Natural killer cell (primary cell): ENCODE results near the gene PHF20. TPM values are rescaled to one million over a fixed set of nuclear protein-coding genes. Genes with fewer than 3 reads are reported as not detected.

Source experiments
- ATAC-seq, 3 donors: fragments of 150-1000 bp in 2 of 3; fragments of 200-7000 bp in 1 of 3; cut with Tn5 transposase; 1 replicate in 1 of 3; 2 replicates in 2 of 3; pipeline ENCODE4 v1.10.0; 2021; ENCODE audit warnings: mild to moderate bottlenecking in 2 of 3, moderate library complexity in 2 of 3
- DNase-seq, 2 donors: peaks; one replicate each; pipeline versions ENCODE4 v3.0.0 to v3.0.0-alpha.2; 2013 to 2021; ENCODE audit warnings: mixed read lengths in 1 of 2
- H3K27ac ChIP-seq: one replicate; pipeline ENCODE4 v1.5.1; 2013; ENCODE audit warnings: mild to moderate bottlenecking, low read length
- H3K27me3 ChIP-seq: one replicate; pipeline ENCODE4 v1.6.1; 2013; ENCODE audit warnings: low read length; ENCODE audit not compliant: control insufficient read depth, insufficient read depth
- H3K36me3 ChIP-seq: one replicate; pipeline ENCODE4 v1.6.1; 2013; ENCODE audit warnings: low read length; ENCODE audit not compliant: control insufficient read depth, insufficient read depth
- H3K4me1 ChIP-seq: one replicate; pipeline ENCODE4 v1.6.1; 2013; ENCODE audit warnings: low read length; ENCODE audit not compliant: control insufficient read depth, insufficient read depth
- H3K4me3 ChIP-seq: one replicate; pipeline ENCODE4 v1.5.1; 2013; ENCODE audit warnings: low read length
- H3K9me3 ChIP-seq: one replicate; pipeline ENCODE4 v1.6.1; 2013; ENCODE audit warnings: low read length; ENCODE audit not compliant: control insufficient read depth, insufficient read depth
- H3K27ac Mint-ChIP-seq, 2 donors: one replicate each; pipeline ENCODE4 v1.8.0; 2022; ENCODE audit warnings: mild to moderate bottlenecking in 2 of 2, mixed read lengths in 2 of 2, moderate library complexity in 1 of 2
- H3K27me3 Mint-ChIP-seq, 2 donors: one replicate each; pipeline ENCODE4 v1.8.0; 2022; ENCODE audit warnings: low read depth in 2 of 2, mixed read lengths in 2 of 2
- H3K36me3 Mint-ChIP-seq: one replicate; pipeline ENCODE4 v1.8.0; 2022; ENCODE audit warnings: mixed read lengths
- H3K4me1 Mint-ChIP-seq, 2 donors: one replicate each; pipeline ENCODE4 v1.8.0; 2022; ENCODE audit warnings: mixed read lengths in 2 of 2
- H3K4me3 Mint-ChIP-seq: one replicate; pipeline ENCODE4 v1.8.0; 2022; ENCODE audit warnings: mild to moderate bottlenecking, moderate library complexity, mixed read lengths
- H3K9me3 Mint-ChIP-seq, 2 donors: one replicate each; pipeline ENCODE4 v1.8.0; 2022; ENCODE audit warnings: mixed read lengths in 2 of 2
- CTCF ChIP-seq: fragments of 200-600 bp; IDR thresholded peaks from one replicate; pipeline ENCODE4 v1.8.0; 2022; ENCODE audit warnings: antibody characterized with exemption
- WGBS: methylation state at CpG from one replicate; pipeline ENCODE4 v1.1.7; 2013; ENCODE audit warnings: missing lambda C conversion rate; ENCODE audit not compliant: insufficient coverage; 5-methylcytosine and 5-hydroxymethylcytosine counted together
- intact Hi-C: fragments of 100-400 bp; cut with micrococcal nuclease; formaldehyde crosslinking; loops from one replicate; pipeline ENCODE4 v1.14.2; 2022
- total RNA-seq, 4 donors: library from RNA; stranded (reverse); fragments of 120-200 nt in 1 of 4; gene quantifications; one replicate each; pipeline versions ENCODE4 v1.2.3 to v1.2.4, GENCODE V29; 2013 to 2022

Gene PHF20
- total RNA-seq, 3 donors from 2014 or later (not counting 1 experiment from before 2014, with no cell fraction given): 151 to 165 (median 161) TPM

- Mint-ChIP-seq H3K27ac (peak overlapping the region in 1 of 2 donors; percentile 66), H3K27me3 (no peaks in the 10 kb centered on the region), H3K9me3 (no peaks in the 10 kb centered on the region), H3K36me3 (no peaks in the 10 kb centered on the region), H3K4me3 (no peak overlapping the region), H3K4me1 (peaks cover 7 to 12% of the 10 kb centered on the region in 2 donors)
- Histone ChIP-seq H3K9me3 (no peaks in the 10 kb centered on the region), H3K36me3 (peaks cover 10% of the 10 kb centered on the region), H3K4me1 (no peaks in the 10 kb centered on the region), H3K27ac (no peak overlapping the region), H3K4me3 (no peak overlapping the region), H3K27me3 (no peaks in the 10 kb centered on the region)
- TF ChIP-seq CTCF: no peak
- intact Hi-C loops: loop anchor here (10.0 kb wide), 1 partner anchor 182 kb away; no protein-coding TSS in a partner anchor
- ATAC-seq (no peak), DNase-seq (no peak)
- WGBS: 92% methylated on average over 3 of the region's 3 CpGs
These were observed 114.7 kb downstream of the PHF20 start for GRCh38 chr20:35886537-35886936.

DNA sequence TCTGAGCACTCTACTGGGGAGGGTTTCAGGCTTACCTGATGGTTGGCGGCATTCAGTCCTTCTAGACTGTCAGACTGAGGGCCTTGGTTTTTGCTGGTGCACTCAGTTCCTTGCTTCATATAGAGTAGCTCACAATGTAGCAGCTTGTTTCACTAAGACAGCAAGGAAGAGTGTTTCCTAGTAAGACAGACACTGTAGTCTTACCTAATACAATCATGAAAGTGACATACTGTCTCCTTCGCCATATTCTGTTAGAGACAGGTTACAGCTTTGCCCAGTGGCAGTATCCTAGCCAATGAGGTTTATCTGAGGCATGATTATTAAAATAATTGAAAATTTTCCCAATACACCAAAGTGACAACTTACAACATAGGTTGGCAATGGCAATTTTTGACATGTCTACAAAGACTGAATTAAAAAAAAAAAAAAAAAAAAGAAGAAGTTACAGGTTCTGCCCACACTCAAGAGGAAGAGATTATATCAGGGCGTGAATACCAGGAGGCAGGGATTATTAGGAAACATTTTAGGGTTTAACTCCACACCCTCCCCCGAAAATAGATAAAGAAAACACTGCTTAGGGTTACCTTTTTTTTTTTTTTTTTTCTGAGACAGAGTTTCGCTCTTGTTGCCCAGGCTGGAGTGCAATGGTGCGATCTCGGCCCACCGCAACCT, 115.7 kb downstream of the PHF20 start:
- Mint-ChIP-seq H3K4me1 (peaks cover 7 to 12% of the 10 kb centered on the region in 2 donors), H3K27ac (peak overlapping the region in 1 of 2 donors; percentile 43), H3K9me3 (no peaks in the 10 kb centered on the region), H3K27me3 (no peaks in the 10 kb centered on the region), H3K36me3 (no peaks in the 10 kb centered on the region), H3K4me3 (no peak overlapping the region)
- no peaks in the 10 kb centered on the region for H3K27me3 ChIP-seq
- intact Hi-C loops: loop anchor here (10.0 kb wide), 1 partner anchor 183 kb away; no protein-coding TSS in a partner anchor
- no peaks in the 10 kb centered on the region for H3K9me3 ChIP-seq
- no peak for TF ChIP-seq CTCF
- DNase-seq (no peak), ATAC-seq (peak in 1 of 3 donors; percentile 49)
- H3K4me1 ChIP-seq: no peaks in the 10 kb centered on the region
- no peak overlapping the region for H3K4me3 ChIP-seq
- WGBS: 92% methylated on average over 7 of the region's 8 CpGs
- no peak overlapping the region for H3K27ac ChIP-seq
- H3K36me3 ChIP-seq: peaks cover 10% of the 10 kb centered on the region

GRCh38 chr20:35888657-35889056, 116.8 kb downstream of the PHF20 start:
- Histone ChIP-seq H3K27me3 (no peaks in the 10 kb centered on the region), H3K9me3 (no peaks in the 10 kb centered on the region), H3K4me1 (no peaks in the 10 kb centered on the region), H3K27ac (no peak overlapping the region), H3K4me3 (no peak overlapping the region), H3K36me3 (peaks cover 8% of the 10 kb centered on the region)
- H3K27ac Mint-ChIP-seq: no peak overlapping the region
- no peaks in the 10 kb centered on the region for H3K9me3 Mint-ChIP-seq
- WGBS: 100% methylated on average over 1 of the region's 1 CpG
- H3K27me3 Mint-ChIP-seq: no peaks in the 10 kb centered on the region
- ATAC-seq (no peak), DNase-seq (no peak)
- TF ChIP-seq CTCF: no peak
- peaks cover 6 to 11% of the 10 kb centered on the region in 2 donors for H3K4me1 Mint-ChIP-seq
- intact Hi-C loops: loop anchor here (10.0 kb wide), 1 partner anchor 184 kb away; no protein-coding TSS in a partner anchor
- no peaks in the 10 kb centered on the region for H3K36me3 Mint-ChIP-seq
- no peak overlapping the region for H3K4me3 Mint-ChIP-seq
